IPS-20b (cell line): Measurements from ENCODE around the gene SLC16A3.
"Not testable (repeated sequence)": the region's sequence is repeated elsewhere in the genome, so short reads cannot be mapped to it uniquely, and the experiment has no call there.

ENCODE experiments used
- H3K27ac ChIP-seq: one replicate; pipeline ENCODE4 v1.5.1; 2013; ENCODE audit warnings: low read length
- H3K27me3 ChIP-seq: 2 replicates; pipeline ENCODE4 v1.6.1; 2013; ENCODE audit warnings: mild to moderate bottlenecking, low read length, inconsistent platforms; ENCODE audit not compliant: insufficient read depth
- H3K36me3 ChIP-seq: 2 replicates; pipeline ENCODE4 v1.6.1; 2013; ENCODE audit warnings: low read depth, mild to moderate bottlenecking, inconsistent platforms, low read length, moderate library complexity; ENCODE audit not compliant: insufficient read depth
- H3K4me1 ChIP-seq: 2 replicates; pipeline ENCODE4 v1.6.1; 2013; ENCODE audit warnings: mild to moderate bottlenecking, control low read depth, inconsistent platforms, low read length, moderate library complexity; ENCODE audit not compliant: insufficient read depth
- H3K4me3 ChIP-seq: 2 replicates; pipeline ENCODE4 v1.5.1; 2013; ENCODE audit warnings: mild to moderate bottlenecking, low read length, inconsistent platforms
- H3K9ac ChIP-seq: 2 replicates; pipeline ENCODE4 v1.6.1; 2013; ENCODE audit warnings: low read depth, mild to moderate bottlenecking, inconsistent platforms, low read length, moderate library complexity
- H3K9me3 ChIP-seq: 2 replicates; pipeline ENCODE4 v1.6.1; 2013; ENCODE audit warnings: mild to moderate bottlenecking, low read depth, low read length, inconsistent platforms; ENCODE audit not compliant: insufficient read depth

SLC16A3 gene

GRCh38 chr17:82246365-82247181, 17.7 kb downstream of the SLC16A3 start:
- Histone ChIP-seq H3K9ac (no peak overlapping the region), H3K4me1 (no peaks in the 10 kb centered on the region), H3K27me3 (no peaks in the 10 kb centered on the region), H3K27ac (no peak overlapping the region), H3K36me3 (peaks cover 95% of the 10 kb centered on the region), H3K4me3 (no peak overlapping the region), H3K9me3 (no peaks in the 10 kb centered on the region)

GRCh38 chr17:82247182-82247823, 18.5 kb downstream of the SLC16A3 start:
- H3K9ac ChIP-seq = no peak overlapping the region
- H3K27ac ChIP-seq = no peak overlapping the region
- H3K36me3 ChIP-seq = peaks cover 100% of the 10 kb centered on the region
- no peaks in the 10 kb centered on the region for H3K27me3 ChIP-seq
- no peak overlapping the region for H3K4me3 ChIP-seq
- no peaks in the 10 kb centered on the region for H3K4me1 ChIP-seq
- H3K9me3 ChIP-seq = no peaks in the 10 kb centered on the region

- Histone ChIP-seq H3K4me1 (no peaks in the 10 kb centered on the region), H3K27ac (no peak overlapping the region), H3K36me3 (peaks cover 100% of the 10 kb centered on the region), H3K9ac (no peak overlapping the region), H3K27me3 (no peaks in the 10 kb centered on the region), H3K4me3 (no peak overlapping the region), H3K9me3 (no peaks in the 10 kb centered on the region)
These were observed 19.2 kb downstream of the SLC16A3 start for GRCh38 chr17:82247856-82248671.

GRCh38 chr17:82248815-82249674, 20.2 kb downstream of the SLC16A3 start:
- Histone ChIP-seq H3K27me3 (no peaks in the 10 kb centered on the region), H3K36me3 (peaks cover 95% of the 10 kb centered on the region), H3K4me3 (no peak overlapping the region), H3K9me3 (no peaks in the 10 kb centered on the region), H3K27ac (no peak overlapping the region), H3K4me1 (no peaks in the 10 kb centered on the region), H3K9ac (no peak overlapping the region)

- H3K9ac ChIP-seq = no peak overlapping the region
- no peak overlapping the region for H3K27ac ChIP-seq
- no peaks in the 10 kb centered on the region for H3K27me3 ChIP-seq
- H3K4me3 ChIP-seq = no peak overlapping the region
- no peaks in the 10 kb centered on the region for H3K9me3 ChIP-seq
- no peaks in the 10 kb centered on the region for H3K4me1 ChIP-seq
- H3K36me3 ChIP-seq = peaks cover 86% of the 10 kb centered on the region
These were observed 21.2 kb downstream of the SLC16A3 start for GRCh38 chr17:82249896-82250581.

GRCh38 chr17:82250868-82251500, 22.1 kb downstream of the SLC16A3 start:
- H3K9me3 ChIP-seq = no peaks in the 10 kb centered on the region
- H3K27me3 ChIP-seq = no peaks in the 10 kb centered on the region
- H3K4me1 ChIP-seq = no peaks in the 10 kb centered on the region
- H3K9ac ChIP-seq = no peak overlapping the region
- no peak overlapping the region for H3K27ac ChIP-seq
- peaks cover 86% of the 10 kb centered on the region for H3K36me3 ChIP-seq
- no peak overlapping the region for H3K4me3 ChIP-seq

GRCh38 chr17:82252511-82253178, 23.8 kb downstream of the SLC16A3 start:
- H3K4me3 ChIP-seq = no peak overlapping the region
- no peaks in the 10 kb centered on the region for H3K27me3 ChIP-seq
- no peaks in the 10 kb centered on the region for H3K9me3 ChIP-seq
- no peak overlapping the region for H3K27ac ChIP-seq
- H3K4me1 ChIP-seq = no peaks in the 10 kb centered on the region
- H3K36me3 ChIP-seq = peaks cover 86% of the 10 kb centered on the region
- no peak overlapping the region for H3K9ac ChIP-seq

GRCh38 chr17:82253179-82253544, 24.3 kb downstream of the SLC16A3 start:
- Histone ChIP-seq H3K9ac (no peak overlapping the region), H3K4me1 (no peaks in the 10 kb centered on the region), H3K27me3 (no peaks in the 10 kb centered on the region), H3K36me3 (peaks cover 86% of the 10 kb centered on the region), H3K4me3 (no peak overlapping the region), H3K27ac (no peak overlapping the region), H3K9me3 (no peaks in the 10 kb centered on the region)

- H3K9ac ChIP-seq, H3K4me1 ChIP-seq, H3K27ac ChIP-seq, H3K9me3 ChIP-seq, H3K4me3 ChIP-seq, H3K27me3 ChIP-seq: not testable (repeated sequence)
- H3K36me3 ChIP-seq = peaks cover 86% of the 10 kb centered on the region
These were observed 25.3 kb downstream of the SLC16A3 start for GRCh38 chr17:82254096-82254495.

- H3K4me3 ChIP-seq, H3K27me3 ChIP-seq, H3K27ac ChIP-seq, H3K4me1 ChIP-seq, H3K9me3 ChIP-seq, H3K9ac ChIP-seq: not testable (repeated sequence)
- H3K36me3 ChIP-seq = peaks cover 86% of the 10 kb centered on the region
These were observed 25.9 kb downstream of the SLC16A3 start for GRCh38 chr17:82254746-82255145.
